ENCODE data around the gene SYNGR1. TPM values are rescaled to one million over a fixed set of nuclear protein-coding genes. Genes with fewer than 3 reads are reported as not detected.

Gene SYNGR1
- total and polyA plus RNA-seq, 2 experiments from 2014 or later: 30.9 to 37.0 TPM

DNA sequence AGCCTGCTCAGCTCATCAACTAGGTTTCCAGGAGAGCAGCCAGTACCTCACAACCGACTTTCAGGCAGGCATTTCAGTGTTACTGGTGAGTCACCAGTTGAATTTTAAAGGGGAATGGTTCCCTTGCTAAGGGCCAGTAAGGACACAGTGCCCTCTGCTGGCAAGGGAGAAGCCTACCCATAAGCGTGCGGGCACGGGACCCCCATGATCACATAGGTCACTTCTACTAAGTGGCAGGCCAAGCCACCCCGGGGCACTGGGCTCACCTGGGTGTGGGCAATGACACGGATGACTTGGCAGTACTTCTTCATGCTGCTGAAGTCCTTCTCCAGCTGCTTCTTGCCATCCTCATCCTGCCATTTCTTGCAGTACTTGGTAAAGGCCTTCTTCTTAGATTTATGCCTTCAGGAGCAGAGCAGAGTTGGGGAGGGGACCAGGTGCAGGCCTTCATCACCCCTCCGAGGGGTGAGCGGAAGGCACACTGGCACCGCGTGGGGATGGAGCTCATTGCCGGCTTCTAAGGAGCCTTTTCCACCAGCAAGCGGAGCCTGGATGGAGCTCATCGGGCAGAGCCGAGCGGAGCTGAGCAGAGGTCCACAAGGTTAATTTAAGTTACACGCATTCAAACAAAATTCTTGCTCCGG, 33.2 kb upstream of the SYNGR1 start:
- Histone ChIP-seq H3K27ac (ENCODE audit: low read depth) (peak overlapping the region; percentile 99), H3K36me3 (ENCODE audit: insufficient read depth) (peaks cover 68% of the 10 kb centered on the region), H3K4me3 (peak overlapping the region; percentile 98), H3K79me2 (replicated peaks; ENCODE audit: insufficient read depth) (peaks cover 49% of the 10 kb centered on the region), H4K20me1 (replicated peaks; ENCODE audit: insufficient read depth) (peaks cover 61% of the 10 kb centered on the region), H3K4me2 (peak overlapping the region; percentile 100), H3F3A (replicated peaks; ENCODE audit: low read depth) (peaks cover 81% of the 10 kb centered on the region), H3K9me2 (ENCODE audit: insufficient read depth) (no peaks in the 10 kb centered on the region), H3K27me3 (ENCODE audit: insufficient read depth) (no peaks in the 10 kb centered on the region), H3K4me1 (ENCODE audit: insufficient read depth) (peaks cover 37% of the 10 kb centered on the region), H2AFZ (no peak overlapping the region)
- Mint-ChIP-seq H3K27ac (peak overlapping the region; percentile 100), H3K36me3 (ENCODE audit: low read depth) (peaks cover 80% of the 10 kb centered on the region), H3K27me3 (ENCODE audit: insufficient read depth, low read depth, poor library complexity) (peaks cover 60% of the 10 kb centered on the region), H3K4me1 (peaks cover 53% of the 10 kb centered on the region), H3K9me3 (peaks cover 15% of the 10 kb centered on the region), H3K4me3 (peak overlapping the region; percentile 100)
- peak; percentile 13 for ATAC-seq
- TF ChIP-seq, protein P1, sequence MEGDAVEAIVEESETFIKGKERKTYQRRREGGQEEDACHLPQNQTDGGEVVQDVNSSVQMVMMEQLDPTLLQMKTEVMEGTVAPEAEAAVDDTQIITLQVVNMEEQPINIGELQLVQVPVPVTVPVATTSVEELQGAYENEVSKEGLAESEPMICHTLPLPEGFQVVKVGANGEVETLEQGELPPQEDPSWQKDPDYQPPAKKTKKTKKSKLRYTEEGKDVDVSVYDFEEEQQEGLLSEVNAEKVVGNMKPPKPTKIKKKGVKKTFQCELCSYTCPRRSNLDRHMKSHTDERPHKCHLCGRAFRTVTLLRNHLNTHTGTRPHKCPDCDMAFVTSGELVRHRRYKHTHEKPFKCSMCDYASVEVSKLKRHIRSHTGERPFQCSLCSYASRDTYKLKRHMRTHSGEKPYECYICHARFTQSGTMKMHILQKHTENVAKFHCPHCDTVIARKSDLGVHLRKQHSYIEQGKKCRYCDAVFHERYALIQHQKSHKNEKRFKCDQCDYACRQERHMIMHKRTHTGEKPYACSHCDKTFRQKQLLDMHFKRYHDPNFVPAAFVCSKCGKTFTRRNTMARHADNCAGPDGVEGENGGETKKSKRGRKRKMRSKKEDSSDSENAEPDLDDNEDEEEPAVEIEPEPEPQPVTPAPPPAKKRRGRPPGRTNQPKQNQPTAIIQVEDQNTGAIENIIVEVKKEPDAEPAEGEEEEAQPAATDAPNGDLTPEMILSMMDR (conservative IDR thresholded peaks at IDR 0.05; ENCODE audit: low read depth in 2 of 2): peak; percentile 72 to 74
- no peak for TF ChIP-seq STAT1 (IDR thresholded peaks at IDR 0.05; ENCODE audit: unreplicated experiment)
- peak; percentile 81 for DNase-seq (ENCODE audit: low spot score)

DNA sequence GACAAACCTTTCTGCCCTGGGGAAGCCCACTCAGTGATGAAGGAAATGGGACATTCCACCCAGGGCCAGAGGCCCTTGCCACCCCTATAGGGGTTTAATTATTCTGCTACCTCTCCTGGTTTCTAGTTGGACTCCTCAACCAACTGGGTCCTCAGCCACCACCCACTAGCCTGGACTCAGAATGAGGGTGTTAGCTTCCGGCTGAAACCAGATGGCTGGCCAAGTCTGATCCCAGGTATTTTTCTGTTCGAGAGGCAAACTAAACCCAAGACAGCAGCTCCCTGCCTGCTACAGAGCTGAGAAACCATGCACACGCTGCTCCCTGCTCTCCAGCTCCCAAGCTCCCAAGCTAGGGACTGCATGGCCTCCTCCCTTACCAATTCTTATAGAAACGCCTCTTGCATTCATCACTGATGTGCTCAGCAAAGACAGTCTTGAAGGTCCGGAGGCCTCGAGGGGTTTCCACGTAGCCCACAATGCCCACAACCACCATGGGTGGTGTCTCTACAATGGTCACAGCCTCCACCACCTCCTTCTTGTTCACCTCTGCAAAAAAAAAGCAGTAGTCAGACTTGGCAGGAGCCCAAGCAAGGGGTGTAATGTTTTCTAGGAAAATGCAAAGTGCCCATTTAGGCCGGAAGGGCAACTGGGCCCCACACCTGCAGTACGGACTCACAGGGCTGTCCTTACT, 32.6 kb upstream of the SYNGR1 start:
- peaks cover 49% of the 10 kb centered on the region for H3K79me2 ChIP-seq (replicated peaks; ENCODE audit: insufficient read depth)
- H3K36me3 Mint-ChIP-seq (ENCODE audit: low read depth): peaks cover 74% of the 10 kb centered on the region
- peak overlapping the region; percentile 98 for H3K4me3 ChIP-seq
- H2AFZ ChIP-seq: no peak overlapping the region
- ATAC-seq (no peak), DNase-seq (ENCODE audit: low spot score) (no peak)
- peaks cover 60% of the 10 kb centered on the region for H3K27me3 Mint-ChIP-seq (ENCODE audit: insufficient read depth, low read depth, poor library complexity)
- H3K4me3 Mint-ChIP-seq: peak overlapping the region; percentile 100
- H3K27ac ChIP-seq (ENCODE audit: low read depth): peak overlapping the region; percentile 99
- peak overlapping the region; percentile 100 for H3K4me2 ChIP-seq
- H3K27ac Mint-ChIP-seq: peak overlapping the region; percentile 100
- TF ChIP-seq POLR2AphosphoS5 (IDR thresholded peaks at IDR 0.05; ENCODE audit: low read depth) (peak; percentile 34), EZH2 (IDR thresholded peaks at IDR 0.05; ENCODE audit: low read depth, unreplicated experiment) (no peak)
- peaks cover 61% of the 10 kb centered on the region for H4K20me1 ChIP-seq (replicated peaks; ENCODE audit: insufficient read depth)
- H3K9me3 Mint-ChIP-seq: peaks cover 15% of the 10 kb centered on the region
- peaks cover 37% of the 10 kb centered on the region for H3K4me1 ChIP-seq (ENCODE audit: insufficient read depth)
- H3K9me2 ChIP-seq (ENCODE audit: insufficient read depth): no peaks in the 10 kb centered on the region
- H3K36me3 ChIP-seq (ENCODE audit: insufficient read depth): peaks cover 67% of the 10 kb centered on the region
- H3F3A ChIP-seq (replicated peaks; ENCODE audit: low read depth): peaks cover 75% of the 10 kb centered on the region
- no peaks in the 10 kb centered on the region for H3K27me3 ChIP-seq (ENCODE audit: insufficient read depth)
- peaks cover 51% of the 10 kb centered on the region for H3K4me1 Mint-ChIP-seq

DNA sequence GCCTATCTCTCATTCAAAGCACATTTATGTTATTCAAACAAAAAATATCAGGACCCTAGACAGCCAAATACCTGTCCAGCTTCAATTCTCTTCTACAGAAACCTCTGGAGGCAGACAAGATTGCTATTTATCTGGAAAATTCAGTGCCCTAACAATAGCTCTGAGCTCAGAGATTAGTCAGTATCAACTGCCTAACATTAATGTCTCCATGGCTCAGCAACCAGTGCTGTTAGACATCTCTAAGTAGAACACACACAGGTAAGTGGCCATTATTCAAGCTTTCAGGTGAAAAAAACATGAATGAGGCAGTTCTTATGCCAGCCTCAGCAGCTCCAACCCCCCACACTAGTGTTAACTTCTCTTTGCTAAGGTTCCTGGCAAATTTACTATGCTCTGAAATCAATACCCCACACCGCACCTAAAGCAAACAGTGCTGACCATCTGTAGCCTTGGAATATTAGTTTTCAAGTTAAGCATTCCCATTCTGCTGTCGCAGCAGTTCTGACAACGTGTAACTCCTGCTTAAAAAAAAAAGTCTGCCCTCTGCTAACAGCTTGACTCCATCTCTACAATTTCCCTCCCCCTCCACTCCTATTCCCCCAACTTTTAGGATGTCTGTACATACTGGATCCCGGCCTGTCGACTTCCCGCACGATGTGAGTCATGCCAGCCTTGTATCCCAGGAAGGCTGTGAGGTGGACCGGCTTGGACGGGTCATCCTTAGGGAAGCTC, 31.9 kb upstream of the SYNGR1 start:
- H3K4me3 ChIP-seq: peak overlapping the region; percentile 98
- peaks cover 61% of the 10 kb centered on the region for H3K27me3 Mint-ChIP-seq (ENCODE audit: insufficient read depth, low read depth, poor library complexity)
- no peaks in the 10 kb centered on the region for H3K9me2 ChIP-seq (ENCODE audit: insufficient read depth)
- peaks cover 60% of the 10 kb centered on the region for H3K36me3 ChIP-seq (ENCODE audit: insufficient read depth)
- no peaks in the 10 kb centered on the region for H3K27me3 ChIP-seq (ENCODE audit: insufficient read depth)
- no peak for ATAC-seq
- no peak for DNase-seq (ENCODE audit: low spot score)
- peaks cover 68% of the 10 kb centered on the region for H3F3A ChIP-seq (replicated peaks; ENCODE audit: low read depth)
- H3K4me1 ChIP-seq (ENCODE audit: insufficient read depth): peaks cover 37% of the 10 kb centered on the region
- peaks cover 48% of the 10 kb centered on the region for H3K4me1 Mint-ChIP-seq
- H3K27ac ChIP-seq (ENCODE audit: low read depth): peak overlapping the region; percentile 99
- H4K20me1 ChIP-seq (replicated peaks; ENCODE audit: insufficient read depth): peaks cover 56% of the 10 kb centered on the region
- H3K9me3 Mint-ChIP-seq: peaks cover 15% of the 10 kb centered on the region
- peaks cover 49% of the 10 kb centered on the region for H3K79me2 ChIP-seq (replicated peaks; ENCODE audit: insufficient read depth)
- peak overlapping the region; percentile 100 for H3K4me2 ChIP-seq
- H2AFZ ChIP-seq: no peak overlapping the region
- H3K4me3 Mint-ChIP-seq: peak overlapping the region; percentile 100
- H3K27ac Mint-ChIP-seq: peak overlapping the region; percentile 100
- peaks cover 67% of the 10 kb centered on the region for H3K36me3 Mint-ChIP-seq (ENCODE audit: low read depth)
- TF ChIP-seq, protein P1 (conservative IDR thresholded peaks at IDR 0.05; ENCODE audit: low read depth in 2 of 2): no peak
- no peak for TF ChIP-seq STAT1 (IDR thresholded peaks at IDR 0.05; ENCODE audit: unreplicated experiment)
- TF ChIP-seq ZNF114 (CRISPR knock-in tag; IDR thresholded peaks at IDR 0.05): no peak
- TF ChIP-seq, protein P2, sequence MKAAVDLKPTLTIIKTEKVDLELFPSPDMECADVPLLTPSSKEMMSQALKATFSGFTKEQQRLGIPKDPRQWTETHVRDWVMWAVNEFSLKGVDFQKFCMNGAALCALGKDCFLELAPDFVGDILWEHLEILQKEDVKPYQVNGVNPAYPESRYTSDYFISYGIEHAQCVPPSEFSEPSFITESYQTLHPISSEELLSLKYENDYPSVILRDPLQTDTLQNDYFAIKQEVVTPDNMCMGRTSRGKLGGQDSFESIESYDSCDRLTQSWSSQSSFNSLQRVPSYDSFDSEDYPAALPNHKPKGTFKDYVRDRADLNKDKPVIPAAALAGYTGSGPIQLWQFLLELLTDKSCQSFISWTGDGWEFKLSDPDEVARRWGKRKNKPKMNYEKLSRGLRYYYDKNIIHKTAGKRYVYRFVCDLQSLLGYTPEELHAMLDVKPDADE (IDR thresholded peaks at IDR 0.05): no peak
